ENCODE results near the gene WASF3.

Gene WASF3

DNA sequence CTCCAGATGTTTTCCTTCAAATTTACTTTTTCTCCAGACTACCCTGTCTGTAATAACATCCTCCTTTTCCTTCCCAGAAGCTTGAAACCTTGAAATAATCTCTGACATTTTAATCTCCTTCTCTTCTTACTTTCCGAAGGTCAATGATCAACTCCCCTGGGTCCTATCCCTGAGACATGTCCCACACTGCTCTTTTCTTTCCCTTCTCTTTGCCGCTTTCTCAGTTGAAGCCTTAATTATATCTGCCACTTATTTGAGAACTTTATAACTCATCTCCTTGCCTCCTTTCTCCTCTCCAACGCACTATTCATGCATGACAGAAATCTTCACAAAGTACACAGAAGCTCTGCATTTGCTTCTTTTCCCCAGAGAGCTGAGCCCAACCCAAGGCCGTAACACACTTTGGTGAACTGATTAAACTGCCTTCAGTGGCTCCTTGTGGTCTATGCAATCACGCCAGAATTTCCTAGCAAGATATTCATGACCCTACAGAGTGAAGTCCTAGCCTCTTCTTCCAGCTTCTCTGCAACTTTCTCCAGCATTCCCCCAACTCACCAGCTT, 9.2 kb upstream of the WASF3 start:
- no peak for DNase-seq

DNA sequence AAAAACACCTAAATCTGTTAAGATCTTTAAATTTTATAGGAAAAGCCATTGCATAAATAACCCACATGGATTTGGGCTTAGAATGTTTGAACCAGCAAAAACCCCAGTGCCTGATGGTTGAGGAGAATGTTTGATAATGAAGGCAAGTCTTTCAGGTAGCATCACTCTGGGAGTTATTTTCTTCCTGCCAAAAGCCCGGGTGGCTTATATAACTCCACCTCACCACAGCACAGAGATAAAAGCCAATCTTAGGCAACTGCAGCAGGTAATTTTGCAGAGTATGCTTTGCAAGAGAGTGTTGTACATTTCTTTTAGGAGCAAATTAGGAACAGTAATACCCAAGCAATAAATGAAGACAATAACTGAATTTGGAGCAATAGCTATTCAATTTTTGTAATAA, 7.8 kb upstream of the WASF3 start:
- no peak for DNase-seq

DNA sequence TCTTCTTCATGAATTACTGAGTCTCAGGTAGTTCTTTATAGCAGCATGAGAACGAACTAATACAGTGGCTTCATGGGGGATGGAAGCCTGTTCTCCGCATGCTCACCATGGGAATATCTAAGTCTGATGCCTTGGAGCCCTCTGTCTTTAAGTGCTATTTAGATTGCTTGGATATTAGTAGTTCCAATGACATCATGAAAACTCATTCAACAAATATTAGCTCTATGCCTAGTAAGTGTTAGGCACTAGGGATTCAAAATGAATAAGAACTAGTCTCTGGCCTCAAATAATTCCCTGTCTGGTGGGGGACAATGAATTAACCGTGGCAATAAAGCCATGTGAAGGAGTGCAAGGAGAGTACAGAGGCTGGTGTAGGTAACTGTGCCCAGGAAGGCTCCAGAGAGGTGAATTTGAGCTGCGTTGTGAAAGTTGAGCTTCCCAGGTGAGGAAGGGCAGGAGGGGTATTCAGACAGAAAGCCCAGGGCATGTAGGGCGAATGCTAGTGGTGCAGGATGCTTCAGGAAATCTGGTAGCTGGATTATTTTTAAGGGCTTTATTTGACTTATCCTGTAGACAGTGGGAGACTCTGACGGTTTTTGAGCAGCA, 6.1 kb upstream of the WASF3 start:
- no peak for DNase-seq

DNA sequence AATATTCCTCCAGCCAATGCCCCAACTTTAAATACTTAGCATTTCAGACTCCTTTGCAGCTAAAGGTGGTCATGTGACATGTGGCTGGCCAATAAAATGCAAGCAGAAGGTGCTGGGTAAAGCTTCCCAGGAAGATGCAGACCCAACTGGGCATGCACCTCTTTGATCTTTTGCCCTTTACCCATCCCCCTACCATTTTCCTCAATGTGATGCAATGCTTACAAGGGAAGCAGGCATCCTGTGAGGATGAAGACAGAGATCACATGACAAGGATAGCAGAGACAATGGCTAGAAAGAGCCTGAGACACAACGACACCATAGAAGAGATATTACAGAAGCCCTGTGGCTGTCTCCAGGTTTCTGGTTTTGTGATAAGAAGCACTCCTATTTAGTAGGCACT, 2.1 kb upstream of the WASF3 start:
- no peak for DNase-seq

DNA sequence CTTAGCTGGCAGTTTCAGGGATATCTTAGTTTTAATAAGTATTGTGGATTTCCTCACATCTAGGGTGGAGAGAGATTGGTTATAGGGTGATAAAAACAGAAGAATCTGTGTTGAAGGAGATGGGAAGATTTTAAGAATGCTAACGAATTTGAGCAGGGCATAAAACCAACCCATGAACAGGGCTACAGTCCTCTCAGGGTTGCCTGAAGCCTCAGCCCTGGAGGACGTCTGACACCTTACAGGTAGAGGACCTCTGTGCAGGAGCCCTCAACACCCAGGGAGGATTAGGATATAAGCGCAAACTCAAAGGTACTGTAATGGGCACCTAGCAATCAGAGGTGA, 461 bp upstream of the WASF3 start:
- DNase-seq: no peak

DNA sequence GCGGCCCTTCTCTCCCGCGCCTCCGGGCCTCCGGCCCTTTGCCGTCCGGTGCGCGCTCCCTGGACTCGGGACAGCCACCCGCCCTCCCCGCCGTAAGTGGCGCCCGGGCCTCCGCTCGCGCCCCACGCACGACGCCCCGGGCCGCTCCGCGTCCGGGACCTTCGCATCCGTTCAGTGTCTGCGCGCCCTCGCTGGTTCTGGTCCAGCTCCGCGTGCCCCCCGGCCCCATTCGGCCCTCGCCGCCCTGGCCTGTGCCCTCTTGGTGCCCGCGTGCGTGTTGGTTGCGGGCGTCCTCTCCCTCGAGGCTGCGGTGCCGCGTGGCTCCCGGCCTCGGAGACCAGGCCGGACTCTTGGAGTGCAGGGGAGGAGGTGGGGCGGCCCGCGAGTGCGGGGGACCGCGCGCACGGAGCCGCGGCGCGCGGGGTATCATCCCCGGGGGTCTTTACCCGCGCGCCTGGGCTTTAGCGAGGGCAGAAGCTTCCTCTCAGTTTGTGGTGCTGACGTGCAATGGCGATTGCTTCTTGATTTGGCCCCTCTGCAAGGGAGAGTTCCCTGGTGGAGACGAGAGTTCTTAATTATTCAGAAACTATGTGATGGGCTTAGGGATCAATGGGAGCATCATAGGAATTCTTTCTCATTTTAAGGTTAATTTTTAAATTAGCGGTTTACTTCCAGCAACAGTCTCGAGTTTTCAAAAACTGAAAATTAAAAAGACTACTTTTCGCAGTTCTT, 757 bp downstream of the WASF3 start:
- DNase-seq: peak; percentile 43

DNA sequence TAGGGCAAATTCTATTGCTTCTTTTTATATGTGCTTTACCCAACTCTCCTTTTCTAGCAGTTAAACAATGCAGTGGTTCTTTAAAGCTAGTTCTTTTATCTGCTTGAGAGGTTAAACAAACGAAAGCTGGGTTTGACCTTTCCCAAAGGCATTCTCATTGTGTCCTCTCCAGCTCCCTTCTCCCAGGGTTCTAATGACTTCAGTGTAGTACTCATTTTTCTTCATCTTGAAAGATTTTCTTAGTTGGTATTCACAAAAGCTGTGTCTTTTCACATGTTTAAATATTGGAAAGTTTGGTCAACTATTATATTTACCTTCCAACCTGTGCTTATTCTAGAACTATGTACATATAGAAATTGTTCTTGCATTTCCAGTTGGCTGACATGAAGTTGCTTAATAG, 1.5 kb downstream of the WASF3 start:
- DNase-seq: no peak

DNA sequence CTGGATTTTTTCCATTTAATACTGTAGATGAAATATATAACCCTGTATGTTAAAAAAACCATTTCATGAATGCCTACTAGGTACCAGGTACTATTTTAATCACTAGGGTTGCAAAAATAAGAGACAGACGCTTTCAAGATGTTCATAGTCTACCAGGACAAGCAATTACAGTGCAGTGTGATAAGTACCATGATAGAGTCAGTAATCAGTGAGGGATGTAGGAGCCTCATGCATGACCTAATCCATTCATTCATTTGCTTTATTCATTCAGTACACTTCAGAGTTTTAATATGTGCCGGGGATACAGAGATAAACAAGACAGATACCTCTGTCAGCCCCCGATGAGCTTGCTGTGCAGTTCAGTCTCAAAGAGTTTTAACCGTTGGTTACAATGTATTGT, 3.0 kb downstream of the WASF3 start:
- DNase-seq: no peak

DNA sequence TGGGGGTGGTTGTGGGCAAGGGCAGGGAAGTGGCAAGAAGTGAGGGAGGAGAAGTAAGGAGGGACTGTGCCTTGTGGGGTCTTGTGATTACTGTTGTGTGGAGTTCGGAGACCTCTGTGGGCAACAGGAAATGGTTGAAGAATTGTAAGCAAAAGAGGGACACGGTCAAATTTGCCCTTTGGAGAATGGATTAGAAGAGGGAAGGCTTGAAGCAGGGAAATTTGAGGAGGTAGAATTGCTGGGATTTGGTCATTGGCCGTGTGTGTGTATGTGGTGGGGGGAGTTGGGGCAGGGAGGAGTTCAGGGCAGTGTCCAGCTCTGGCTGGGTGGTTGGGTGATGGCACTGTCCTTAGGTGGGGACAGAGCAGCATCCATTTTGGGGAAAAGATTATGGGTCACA, 3.6 kb downstream of the WASF3 start:
- no peak for DNase-seq

DNA sequence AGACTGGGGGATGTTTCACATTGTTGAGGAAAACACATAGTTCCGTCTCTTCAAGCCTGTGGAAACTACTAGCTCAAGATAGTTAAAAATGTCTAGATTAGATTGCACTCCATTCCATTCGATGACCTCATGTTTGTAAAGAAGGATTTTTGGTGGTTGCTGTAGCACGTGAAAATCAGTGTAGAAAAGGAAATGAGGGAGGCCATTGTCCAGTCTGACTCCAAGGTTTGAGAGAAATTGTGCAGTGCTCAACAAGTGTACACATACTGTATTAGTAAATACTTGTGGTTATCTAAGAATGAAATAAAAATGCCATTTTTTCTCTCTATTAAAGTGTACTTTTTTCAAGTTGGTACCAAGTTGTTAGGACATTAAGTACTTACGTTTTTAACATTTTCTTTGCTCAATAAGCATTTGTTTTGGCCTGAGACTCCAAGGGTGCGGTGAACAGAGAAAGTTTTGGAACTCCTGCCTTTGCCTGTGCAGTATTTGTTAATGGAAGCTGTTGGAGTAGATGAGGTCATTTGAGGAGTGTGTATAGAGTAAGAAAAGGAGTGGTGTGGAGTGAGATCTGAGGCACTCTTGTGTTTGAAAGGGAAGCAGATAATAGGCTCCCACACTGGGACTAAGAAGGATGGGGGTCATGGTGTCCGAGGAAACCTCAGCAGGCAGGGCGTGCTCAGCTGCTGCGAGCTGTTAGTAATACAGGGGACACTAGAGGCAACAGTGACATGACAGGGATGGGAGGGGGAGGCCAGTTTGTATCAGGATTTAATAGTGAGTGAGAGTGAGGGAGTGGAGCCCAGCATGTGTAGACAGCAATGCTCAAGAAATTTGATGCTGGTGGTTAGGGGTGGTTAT, 4.4 kb downstream of the WASF3 start:
- no peak for DNase-seq

DNA sequence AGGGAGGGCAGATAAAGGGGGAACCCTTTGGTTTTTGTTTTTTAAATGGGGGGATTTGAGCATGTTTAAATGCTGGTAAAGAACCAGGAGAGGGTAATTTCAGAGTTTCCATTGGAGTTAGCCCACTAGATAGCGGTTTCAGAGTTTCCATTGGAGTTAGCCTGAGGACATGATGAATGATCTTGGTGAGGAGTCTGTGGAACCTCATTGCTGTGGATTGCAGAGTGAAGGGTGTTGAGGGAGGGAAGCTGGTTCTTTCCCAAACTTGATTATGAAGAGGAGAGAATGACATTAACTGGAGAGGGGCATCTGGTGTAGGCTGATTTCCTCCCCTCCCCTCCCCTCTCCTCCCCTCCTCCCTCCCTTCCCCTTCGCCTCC, 5.0 kb downstream of the WASF3 start:
- DNase-seq: no peak

DNA sequence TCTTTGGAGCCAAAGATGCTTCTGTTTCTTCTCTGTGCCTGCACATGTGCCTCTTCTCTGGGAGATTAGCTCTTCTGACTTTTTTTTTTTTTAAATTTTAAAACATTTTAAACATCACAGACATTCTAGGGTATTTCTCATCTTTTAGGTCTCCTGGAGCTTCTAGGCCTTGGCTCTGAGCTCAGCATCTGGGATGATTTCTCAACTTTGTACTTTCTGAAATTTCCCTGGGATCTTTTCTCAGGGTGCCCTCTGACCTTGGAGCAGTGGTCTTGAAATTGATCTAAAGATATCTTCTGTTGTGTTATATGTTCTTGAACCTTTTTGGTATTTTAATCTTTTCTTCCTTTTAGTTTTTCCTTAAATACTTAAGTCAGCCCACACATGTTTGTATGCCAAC, 6.2 kb downstream of the WASF3 start:
- DNase-seq: no peak

DNA sequence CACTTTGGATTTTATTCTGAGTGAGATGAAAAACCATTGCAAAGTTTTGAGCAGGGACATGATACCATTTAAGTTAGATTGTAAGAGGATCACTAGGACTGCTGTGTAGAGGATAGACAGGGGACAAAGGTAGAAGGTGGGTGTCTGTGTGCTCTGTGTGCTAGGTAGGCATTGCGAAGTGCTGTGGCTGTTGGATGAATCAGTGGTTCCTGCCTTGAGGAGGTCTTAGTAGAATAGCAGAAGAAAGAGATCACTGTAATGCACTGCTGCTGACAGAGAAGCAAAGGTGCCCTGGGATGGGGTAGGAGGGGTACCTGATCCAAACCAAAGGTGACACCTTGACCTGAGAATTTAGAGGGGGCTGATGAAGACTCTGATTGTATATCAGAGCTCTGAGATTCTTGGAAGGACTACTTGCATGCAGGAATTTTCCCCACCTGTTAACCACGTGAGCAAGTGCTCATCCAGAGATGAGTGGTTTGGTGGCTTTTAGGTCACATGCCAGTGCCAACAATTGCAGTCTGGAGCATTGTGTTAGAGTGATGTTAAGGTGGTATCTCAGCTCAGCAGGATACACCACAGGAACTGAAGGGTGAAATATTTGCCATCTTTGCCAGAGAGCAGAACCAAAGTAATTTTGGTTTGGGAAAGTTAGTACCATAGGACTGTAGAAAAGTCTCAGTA, 10.8 kb downstream of the WASF3 start:
- no peak for DNase-seq

DNA sequence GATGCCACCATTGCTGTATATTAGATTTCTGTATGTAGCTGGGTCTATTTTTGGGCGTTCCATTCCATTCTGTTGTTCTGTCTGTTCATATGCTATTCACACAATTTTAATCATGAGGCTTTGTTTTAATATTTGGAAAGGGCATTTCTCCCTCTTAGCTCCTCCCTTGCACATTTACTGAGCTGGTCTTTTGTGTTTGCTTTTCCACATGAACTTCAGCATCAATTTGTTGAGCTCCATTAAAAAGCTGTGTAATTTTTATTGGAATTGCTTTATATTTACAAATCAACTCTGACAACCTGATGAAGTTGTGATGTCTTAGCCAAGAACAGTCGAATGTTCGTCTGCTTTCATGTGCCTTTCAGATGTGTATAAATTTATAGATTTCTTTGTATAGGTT, 14.0 kb downstream of the WASF3 start:
- no peak for DNase-seq

DNA sequence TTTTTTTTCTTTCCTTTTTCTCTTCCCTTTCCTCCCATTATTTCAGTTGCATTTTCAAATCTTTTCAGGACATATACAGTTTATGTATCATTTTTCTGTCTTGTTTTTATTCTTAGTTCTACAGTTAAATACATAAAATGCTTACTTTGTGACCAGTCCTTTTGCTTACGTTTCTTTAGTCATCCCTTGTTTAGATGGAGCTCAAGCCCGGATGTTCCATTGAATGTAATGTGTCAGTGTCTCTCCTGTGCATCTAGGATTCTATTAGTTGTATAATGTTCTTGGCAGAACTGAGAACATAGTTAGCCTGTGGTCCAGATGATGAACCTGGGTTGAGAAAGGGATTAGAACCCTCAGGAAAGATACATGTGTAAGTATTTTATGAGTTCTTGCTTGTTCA, 17.8 kb downstream of the WASF3 start:
- DNase-seq: no peak

DNA sequence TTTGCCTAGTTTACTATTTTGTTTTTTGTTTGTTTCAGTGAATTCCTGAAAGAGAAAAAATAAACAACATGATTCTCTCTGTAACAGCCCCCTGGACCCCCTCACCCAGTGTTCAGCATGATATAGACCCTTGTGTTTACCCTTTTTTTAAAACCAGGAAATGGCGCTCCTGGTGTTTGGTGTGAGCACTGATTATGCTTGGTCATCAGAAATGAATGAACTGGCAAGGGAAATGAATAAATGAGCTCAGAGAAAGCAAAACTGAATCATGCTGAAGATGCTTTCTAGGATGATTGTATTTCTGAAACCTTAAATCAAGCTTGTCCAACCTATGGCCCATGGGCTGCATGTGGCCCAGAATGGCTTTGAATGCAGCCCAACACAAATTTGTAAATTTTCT, 22.1 kb downstream of the WASF3 start:
- no peak for DNase-seq

DNA sequence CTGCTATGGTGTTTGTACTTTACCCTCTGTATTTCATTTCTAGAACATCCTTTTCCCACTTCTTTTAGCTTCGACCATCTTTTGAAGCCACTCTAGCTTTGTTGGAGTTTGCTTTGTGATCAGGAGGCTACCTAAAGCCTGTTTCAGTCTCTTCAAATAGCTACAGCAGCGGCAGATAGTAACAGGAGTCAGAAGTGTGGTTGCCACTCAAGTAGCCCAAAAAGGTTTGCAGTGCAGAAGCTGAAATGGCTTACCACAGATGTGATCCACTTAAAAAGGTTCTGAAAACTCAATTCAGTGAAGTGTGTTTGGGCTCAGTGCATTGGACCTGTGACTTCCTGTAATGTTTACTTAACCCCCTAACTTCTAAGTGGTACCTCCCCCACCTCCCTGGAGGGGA, 26.2 kb downstream of the WASF3 start:
- DNase-seq: no peak

DNA sequence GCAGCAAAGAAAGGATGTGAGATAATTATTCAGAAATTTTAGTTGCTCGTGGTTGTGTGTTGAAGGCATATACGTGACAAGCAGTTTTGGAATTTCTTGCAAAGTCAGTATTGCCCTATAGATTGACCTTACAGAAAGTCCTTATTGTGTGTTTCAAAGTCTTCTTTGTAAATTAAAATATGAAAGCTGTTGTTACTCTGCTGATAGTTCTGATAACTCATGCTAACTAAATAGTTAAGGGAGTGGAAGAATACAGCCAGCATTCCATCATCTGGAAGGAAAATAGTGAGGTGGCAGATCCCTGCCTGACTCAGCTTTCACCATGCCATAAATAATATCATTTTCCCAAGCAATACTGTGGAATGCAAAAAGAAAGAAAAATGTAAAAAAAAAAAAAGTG, 27.2 kb downstream of the WASF3 start:
- no peak for DNase-seq

DNA sequence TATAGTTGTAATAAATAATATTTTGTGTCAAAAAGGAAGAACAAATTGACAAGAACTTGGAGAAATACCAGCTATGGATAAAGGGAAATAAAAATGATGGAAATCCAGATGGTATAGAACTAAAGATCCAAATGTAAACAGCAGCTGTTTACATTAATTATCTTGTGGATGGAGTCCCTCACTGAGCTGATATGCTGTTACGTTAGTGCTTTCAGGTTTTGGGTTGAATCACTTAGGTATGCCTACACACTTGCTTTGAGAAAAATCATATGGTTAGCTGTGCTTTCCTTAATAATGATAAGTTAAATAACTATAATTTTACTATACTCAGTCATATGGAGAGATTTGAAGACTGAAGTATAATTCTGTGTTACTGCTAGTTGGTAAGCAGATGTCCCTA, 27.7 kb downstream of the WASF3 start:
- DNase-seq: no peak

DNA sequence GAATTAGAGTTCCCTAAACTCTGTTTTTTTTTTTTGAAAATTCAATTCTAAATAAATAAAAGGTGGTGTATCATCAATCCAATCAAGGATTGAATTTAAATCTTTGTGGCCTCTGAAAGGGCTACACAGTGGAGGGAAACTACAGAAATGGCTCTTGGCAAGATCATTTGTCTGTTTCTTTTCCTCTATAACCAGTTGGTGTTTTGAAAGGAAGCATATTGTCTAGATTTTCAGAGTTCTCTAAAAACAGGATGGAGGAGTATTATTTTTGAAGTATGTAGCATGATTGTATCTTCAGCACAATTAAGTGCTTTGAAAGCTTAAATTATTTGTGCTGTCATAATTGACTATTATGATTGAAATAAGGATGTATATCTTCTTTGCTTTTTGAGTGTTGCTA, 29.8 kb downstream of the WASF3 start:
- DNase-seq: no peak

DNA sequence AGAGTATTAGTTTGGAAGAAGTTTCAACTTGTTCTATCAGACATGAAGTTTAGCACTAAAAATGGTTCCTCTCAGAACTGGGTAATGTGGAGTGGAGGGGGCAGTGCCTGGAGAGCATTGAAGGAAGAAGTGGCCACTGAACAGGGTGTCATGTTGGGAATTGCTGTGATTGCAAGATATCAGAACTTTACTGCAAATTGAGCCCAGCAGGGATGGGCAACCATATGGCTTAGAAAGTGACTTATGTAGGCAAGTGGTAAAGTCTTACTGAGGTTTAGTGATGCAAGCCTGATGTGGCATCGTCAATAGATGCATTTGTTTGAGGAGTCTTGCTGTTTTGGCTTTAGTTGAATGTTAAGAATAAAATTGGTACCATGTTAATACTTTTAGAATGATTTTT, 31.7 kb downstream of the WASF3 start:
- no peak for DNase-seq

DNA sequence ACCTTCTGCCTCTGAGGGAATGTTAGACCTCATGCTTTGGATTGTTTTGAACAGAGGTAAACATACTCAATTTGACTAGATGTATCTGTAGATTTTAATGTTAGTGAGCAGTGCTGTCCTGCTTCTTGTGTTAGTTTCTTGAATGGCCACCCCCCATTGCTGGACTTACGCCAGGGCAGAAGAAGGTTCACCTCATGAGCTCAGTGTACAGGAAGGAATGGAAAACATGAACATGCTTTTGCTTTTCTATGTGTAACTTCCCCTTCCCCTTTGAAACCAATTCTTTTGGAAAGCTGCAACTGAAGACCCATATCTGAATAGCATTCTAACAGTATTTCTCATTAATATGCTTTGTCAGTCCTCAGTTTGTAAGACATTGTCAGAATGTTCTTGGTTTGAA, 32.3 kb downstream of the WASF3 start:
- DNase-seq: peak; percentile 36

DNA sequence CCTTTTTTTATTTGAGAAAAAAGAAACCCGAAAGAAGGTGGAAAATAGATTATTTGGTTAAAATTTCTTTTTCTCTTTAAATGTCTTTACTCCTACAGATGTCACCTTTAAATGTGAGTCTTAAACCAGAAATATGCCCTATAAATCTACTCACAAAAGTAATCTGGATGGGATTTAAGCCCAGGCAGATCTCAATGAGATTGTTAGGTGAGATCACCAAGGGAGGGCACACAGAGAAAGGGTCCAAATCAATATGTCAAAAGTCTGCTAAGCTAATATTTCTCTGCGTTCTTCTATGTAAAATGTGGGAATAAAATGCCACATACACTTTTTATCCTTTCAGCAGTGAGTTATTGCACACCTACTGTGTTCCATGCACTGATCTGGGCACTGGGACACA, 32.9 kb downstream of the WASF3 start:
- DNase-seq: no peak
